HG03060 (cell line): ENCODE measurements around the gene RGS3.
A peak's percentile ranks its signal among the peaks of the same experiment; 100 is the strongest.

Experiments used
- ATAC-seq: cut with Tn5 transposase; IDR thresholded peaks from one replicate; pipeline ENCODE4 v1.9.1; 2021; ENCODE audit warnings: low read depth, moderate number of reproducible peaks; ENCODE audit not compliant: unreplicated experiment

The RGS3 gene

GRCh38 chr9:113568081-113568435, 104.5 kb downstream of the RGS3 start:
- no peak for ATAC-seq

GRCh38 chr9:113568571-113569321, 105.2 kb downstream of the RGS3 start:
- ATAC-seq = no peak

- no peak for ATAC-seq
Observed at GRCh38 chr9:113569472-113570060, 106.0 kb downstream of the RGS3 start.

- no peak for ATAC-seq
Observed at GRCh38 chr9:113570106-113570505, 106.6 kb downstream of the RGS3 start.

DNA sequence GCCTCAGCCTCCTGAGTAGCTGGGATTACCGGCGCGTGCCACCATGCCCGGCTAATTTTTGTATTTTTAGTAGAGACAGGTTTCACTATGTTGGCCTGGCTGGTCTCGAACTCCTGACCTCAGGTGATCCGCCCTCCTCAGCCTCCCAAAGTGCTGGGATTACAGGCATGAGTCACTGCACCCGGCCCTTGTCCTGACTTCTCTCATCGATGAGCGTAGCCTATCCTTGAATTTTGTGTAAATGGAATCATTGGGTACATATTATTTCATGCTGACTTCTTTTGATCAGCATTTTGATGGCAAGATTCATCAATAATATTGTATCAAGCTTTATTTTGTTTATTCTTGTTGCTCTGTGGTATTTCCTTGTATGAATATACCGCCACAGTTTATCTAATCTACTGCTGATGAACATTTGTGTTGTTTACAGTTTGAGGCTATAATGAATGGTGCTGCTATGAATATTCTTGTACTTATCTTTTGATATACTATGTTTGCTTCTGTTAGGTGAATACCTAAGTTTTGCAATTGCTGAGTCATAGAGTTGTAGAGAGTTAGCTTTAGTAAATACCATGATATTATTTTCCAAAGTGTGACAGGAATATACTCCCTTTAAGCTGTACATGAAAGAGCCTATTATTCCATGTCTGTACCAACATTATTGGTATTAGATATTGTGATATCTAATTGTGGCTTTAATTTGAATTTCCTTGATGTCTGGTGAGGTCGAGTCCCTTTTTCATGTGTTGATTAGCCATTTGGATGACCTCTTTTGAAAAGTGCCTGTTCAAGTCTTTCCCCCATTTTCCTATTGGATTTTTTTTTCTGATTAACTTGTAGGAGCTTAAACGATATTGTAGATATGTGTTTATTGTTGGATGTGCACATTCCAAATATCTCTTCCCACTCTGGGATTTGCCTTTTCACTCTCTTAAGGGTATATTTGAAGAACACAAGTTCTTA, 107.5 kb downstream of the RGS3 start:
- no peak for ATAC-seq

DNA sequence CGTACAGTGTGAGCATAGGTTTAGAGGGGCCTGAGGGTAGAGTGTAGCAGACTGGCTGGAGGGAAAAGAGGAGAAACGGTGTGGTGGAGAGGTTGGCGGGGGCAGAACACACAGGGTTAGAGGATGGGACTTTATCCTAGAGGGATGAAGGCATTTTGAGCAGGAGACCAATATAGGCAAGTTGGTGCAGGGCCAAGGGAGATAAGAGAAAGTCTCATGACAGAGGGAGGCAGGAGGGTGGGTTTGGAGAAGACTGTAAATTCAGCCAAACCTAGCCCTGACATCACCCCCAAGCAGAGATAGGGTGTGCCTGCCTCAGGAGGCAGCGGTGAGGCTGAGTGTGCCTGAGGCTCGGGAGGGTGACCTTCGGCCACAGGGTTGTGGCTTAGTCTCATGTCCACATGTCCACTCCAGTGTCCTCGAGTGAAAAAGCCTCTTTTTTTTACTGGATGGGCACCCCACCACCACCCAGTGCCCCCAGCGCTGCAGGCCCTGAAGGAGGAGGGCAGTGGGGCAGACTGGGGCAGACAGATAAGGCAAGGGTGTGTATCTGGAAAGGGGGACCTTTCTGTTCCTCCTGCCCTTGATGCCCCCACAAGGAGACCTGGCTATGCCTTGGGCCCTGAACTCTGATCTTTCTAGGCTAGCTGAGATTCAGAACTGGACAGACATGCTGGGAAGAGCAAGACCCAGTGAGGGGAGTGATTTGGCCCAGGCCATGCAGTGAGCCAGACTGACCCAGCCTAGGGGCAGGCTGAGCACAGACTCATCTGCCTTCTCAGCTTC, 108.7 kb downstream of the RGS3 start:
- no peak for ATAC-seq

DNA sequence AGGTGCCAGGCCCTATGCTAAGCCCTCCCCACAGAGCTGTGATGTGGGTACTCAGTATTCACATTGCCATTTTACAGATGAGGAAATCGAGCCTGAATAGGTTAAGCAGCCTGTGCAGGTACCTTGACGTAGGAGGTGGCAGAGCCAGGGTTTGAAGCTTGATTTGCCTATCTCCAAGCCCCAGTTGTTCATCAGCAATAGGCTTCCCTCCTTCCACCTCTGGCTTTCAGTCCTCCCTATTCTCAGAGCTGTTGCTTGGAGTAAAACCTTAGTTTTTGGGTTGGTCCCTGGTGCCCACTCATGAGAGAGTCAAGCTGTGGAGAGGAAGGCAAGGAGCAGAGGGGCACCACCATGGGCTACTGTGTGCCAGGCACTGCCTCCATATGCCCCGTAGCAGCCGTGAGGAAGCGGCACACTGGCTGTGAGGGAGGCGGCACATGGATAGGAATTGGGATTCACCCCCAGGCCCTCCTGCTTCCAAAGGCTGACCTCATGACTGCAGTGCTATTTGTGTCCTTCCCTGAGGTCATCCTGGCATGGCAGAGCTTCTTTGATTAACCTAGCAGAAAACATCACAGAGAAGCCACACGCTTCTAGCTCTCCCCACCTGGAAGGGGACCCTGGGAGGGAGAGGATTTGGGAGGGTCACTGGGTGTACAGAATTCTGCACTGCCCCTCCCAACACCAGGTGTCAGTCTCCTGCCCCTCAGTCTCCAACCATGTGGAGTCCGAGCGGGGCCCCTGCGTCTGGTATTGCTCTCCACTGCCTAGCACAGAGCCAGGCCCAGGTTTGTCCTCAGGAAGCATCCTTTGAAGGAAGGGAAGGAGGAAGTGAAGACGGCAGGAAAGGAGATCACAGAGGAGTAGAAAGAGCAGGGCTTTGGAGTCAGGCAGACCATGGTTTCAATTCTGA, 109.8 kb downstream of the RGS3 start:
- ATAC-seq = no peak

DNA sequence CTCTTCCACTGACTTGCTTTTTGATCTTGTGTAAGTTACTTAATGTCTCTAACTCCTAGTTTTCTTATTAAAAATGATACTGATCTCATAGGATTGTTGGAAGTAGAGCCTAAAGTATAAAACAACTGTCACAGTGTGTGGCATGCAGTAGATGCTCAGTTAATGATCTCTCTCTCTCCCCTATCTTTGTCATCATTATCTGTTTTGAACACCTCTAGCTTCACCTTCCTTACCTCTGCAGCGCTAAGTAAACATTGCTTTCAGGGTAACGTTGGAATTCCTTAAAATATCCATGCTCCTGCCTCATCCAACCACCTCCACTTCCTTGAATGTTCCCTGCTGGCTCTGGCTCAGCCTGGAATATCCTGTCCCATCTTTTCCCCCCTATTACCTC, 110.4 kb downstream of the RGS3 start:
- ATAC-seq = no peak

DNA sequence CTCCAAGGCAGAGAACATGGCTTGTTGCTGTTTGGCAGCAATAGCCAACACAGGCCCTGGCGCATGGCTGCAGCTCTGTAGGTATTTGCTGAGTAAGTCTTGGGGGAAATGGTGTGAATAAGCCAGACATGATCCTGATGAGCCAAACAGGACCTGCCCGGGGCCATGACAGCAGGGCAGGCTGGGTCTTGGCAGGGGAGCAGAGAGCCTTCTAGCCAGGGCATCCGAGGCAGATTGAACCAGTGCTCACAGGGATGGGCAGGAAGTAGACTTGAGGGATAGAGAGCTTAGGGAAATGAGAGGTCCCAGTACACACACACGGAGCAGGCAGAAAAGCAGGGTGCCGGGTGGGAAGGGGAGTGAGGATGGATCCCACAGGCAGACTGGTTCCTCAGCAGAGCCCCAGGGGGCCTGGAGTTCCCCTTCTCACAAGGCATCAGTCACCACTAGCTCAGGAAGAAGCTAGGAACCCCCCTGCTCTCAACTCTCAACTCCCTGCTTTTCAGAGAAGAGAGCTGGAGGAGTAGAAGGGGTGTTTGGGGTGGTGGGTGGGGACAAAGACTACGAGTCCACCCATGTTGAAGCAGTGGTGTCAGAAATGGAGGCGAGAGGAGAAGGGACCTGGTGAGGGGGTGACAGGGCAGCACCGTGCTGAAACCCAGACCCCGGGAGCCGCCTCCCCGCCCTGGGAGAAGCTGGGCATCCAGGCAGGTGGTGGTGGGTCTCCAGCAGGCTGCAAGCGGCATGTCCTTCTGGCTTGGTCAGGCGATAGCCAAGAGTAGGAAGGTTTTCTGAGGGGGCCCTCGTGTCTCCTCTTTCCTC, 111.1 kb downstream of the RGS3 start:
- no peak for ATAC-seq

DNA sequence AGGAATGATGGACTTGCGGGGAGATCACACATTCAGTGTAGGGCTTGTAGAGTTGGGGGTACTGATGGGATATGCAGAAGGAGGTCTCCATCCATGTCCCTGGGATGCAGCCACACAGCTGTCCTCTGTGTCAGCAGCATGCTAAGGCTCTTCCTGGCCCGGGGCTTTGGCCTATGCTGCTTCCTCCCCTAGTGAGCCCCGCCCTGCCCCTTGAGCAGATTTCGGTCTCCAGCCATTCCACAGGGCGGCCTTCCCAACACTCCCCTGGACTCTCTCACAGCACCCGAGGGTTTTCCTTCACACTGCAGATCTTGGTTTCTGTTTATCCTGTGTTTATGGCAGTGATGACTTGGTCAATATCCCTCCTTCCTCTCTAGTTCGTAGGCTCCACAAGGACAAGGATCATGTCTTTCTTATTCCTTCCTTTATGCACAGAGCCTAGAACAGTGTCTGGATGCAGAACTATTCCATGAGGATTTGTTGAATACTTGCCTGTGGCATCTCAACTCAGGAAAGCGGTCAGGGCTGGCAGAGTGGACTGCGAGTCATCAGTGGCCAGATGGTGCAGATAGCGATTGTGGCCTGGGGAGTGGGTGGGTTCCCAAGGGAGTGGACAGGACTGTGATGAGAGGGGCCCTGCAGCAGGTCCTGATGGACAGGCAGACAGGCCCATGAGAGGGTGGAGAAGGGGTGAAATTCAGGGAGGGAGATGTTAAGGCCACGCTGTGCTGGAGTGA, 114.2 kb downstream of the RGS3 start:
- ATAC-seq = no peak

DNA sequence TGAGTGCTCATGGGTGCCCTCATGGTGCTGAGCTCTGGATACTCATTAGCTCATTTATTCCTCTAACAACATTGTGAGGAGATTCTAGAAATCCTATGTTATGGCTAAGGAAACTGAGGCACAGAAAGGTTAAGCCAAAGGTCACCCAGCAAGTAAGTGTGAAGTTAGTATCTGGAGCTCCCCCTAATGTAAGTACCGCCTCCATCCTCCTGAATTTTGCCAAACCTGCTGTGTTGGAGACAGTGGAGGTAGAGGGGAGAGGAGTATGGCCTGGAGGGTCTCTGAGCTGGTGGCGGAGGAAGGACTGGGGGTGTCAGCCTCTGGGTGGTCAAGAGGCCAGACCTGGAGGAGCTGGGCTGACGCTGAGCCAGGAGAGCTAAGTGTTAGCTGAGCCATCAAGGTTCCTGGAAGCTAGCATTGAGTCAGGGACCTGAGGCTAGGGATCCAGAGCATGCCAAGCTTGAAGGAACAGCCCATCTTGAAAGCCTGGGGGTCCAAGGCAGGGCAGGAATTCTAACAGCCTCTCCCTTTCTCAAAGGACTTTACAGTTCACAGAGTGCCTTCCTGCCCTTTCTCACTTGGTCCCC, 114.8 kb downstream of the RGS3 start:
- no peak for ATAC-seq

- ATAC-seq = peak; percentile 40
Observed at GRCh38 chr9:113578882-113579282, 115.4 kb downstream of the RGS3 start.

GRCh38 chr9:113579283-113580040, 115.9 kb downstream of the RGS3 start:
- peak; percentile 8 for ATAC-seq

DNA sequence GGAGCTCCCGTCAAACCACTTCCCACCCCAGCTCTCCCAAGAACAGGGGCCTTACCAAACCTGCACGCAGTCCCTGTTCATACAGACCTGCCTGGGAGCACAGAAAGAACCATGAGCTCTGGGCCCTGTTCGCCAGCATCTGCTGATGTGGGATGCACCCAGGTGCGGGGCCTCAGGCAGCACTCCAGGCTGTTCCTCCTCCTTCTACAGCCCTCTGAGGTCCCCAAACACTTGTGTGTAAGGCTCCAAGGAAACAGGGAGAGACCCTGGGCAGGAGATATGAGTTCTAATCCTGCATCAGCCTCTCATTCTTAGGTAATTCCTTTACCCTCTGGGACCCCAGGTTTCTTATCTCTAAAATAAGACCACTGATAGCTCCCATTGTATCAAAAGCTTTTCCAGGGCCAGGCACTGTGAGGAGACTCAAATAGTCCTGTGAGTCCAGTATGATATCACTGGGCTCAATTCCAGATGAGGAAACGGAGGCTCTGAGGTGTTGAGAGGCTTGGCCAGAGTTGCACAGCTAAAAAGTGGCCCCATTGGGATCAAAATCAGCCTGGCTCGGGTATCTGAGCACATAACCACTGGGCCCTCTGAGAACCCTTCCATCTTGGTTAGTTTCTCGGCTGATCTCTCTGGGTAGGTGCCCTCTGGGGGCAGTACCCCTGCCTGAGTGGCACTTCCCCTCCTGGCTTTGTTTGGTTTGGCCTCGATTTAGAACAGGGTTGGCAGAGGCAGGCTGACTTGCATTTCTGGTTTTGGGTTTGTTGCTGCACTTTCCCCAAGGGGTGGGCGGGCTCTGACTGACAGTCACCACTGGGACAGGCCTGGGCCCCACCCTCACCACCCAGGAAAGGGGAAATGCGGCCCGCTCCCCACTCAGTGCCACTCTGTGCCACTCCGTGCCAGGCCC, 116.8 kb downstream of the RGS3 start:
- no peak for ATAC-seq

- no peak for ATAC-seq
Observed at GRCh38 chr9:113580954-113581311, 117.4 kb downstream of the RGS3 start.
